Measurements from ENCODE around the gene GLTP. TPM values are rescaled to one million over a fixed set of nuclear protein-coding genes. Genes with fewer than 3 reads are reported as not detected.

The GLTP gene
- total RNA-seq, 2 experiments from 2014 or later, result 22.2 to 23.8 TPM

GRCh38 chr12:109885616-109886015 lies 5.3 kb upstream of the GLTP start:
- Mint-ChIP-seq H3K4me1 (peaks cover 52% of the 10 kb centered on the region), H3K4me3 (no peak overlapping the region), H3K27ac (no peak overlapping the region), H3K36me3 (ENCODE audit: low read depth) (no peaks in the 10 kb centered on the region), H3K27me3 (peaks cover 11% of the 10 kb centered on the region), H3K9me3 (no peaks in the 10 kb centered on the region)
- ChIA-PET CTCF (interaction anchor here (1.1 to 1.2 kb wide), 2 partner anchors 15 to 40 kb away, joined by 3 read pairs; no protein-coding TSS in a partner anchor), POLR2A (interaction anchor here (1.2 kb wide), 1 partner anchor 15 kb away, joined by 4 read pairs; the partner anchor contains the start of gene TCHP)
- DNase-seq, result no peak

DNA sequence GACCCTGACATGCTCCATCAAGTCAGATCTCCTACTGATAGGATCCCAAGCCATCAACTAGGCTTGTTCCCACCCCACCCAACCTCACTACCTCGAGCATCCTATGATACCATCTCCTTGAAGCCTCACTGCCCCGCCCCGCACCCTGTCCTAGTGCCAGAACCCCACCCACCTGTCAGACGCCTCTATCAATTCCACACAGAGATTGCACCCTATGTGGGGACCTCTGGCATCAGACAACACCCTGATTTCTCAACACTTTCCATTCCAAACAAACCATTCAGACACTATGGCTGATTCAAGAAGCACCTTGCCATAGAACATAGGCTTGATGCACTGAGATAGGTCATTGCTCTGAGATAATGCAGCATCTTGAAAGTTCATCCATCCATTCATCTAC lies 3.1 kb upstream of the GLTP start:
- ChIA-PET CTCF (interaction anchor here (1.0 kb wide), 1 partner anchor 38 kb away, joined by 3 read pairs; no protein-coding TSS in a partner anchor), POLR2A (interaction anchor here (1.0 to 2.4 kb wide), 2 partner anchors 12 to 17 kb away, joined by 3 to 10 read pairs; partner anchors contain the start of gene TCHP)
- Mint-ChIP-seq H3K9me3 (no peaks in the 10 kb centered on the region), H3K4me1 (peaks cover 53% of the 10 kb centered on the region), H3K36me3 (ENCODE audit: low read depth) (peaks cover 4% of the 10 kb centered on the region), H3K27me3 (peaks cover 11% of the 10 kb centered on the region), H3K4me3 (no peak overlapping the region), H3K27ac (no peak overlapping the region)
- no peak for DNase-seq

- Mint-ChIP-seq H3K4me3 (peak overlapping the region; percentile 5), H3K27me3 (peaks cover 11% of the 10 kb centered on the region), H3K36me3 (ENCODE audit: low read depth) (peaks cover 4% of the 10 kb centered on the region), H3K4me1 (peaks cover 52% of the 10 kb centered on the region), H3K27ac (no peak overlapping the region), H3K9me3 (no peaks in the 10 kb centered on the region)
- ChIA-PET POLR2A (interaction anchor here (0.9 to 1.6 kb wide), 2 partner anchors 7 to 19 kb away, joined by 3 to 4 read pairs; no protein-coding TSS in a partner anchor), CTCF (interaction anchor here (1.1 to 1.5 kb wide), 4 partner anchors 11 to 76 kb away, joined by 3 to 7 read pairs (median 4); no protein-coding TSS in a partner anchor)
- DNase-seq, result no peak
Measured at GRCh38 chr12:109881752-109882151, 1.4 kb upstream of the GLTP start.

- H3K27ac Mint-ChIP-seq, result peak overlapping the region; percentile 69
- CTCF ChIA-PET, result interaction anchor here (1.1 kb wide), 1 partner anchor 10 kb away, joined by 3 read pairs; no protein-coding TSS in a partner anchor
- H3K36me3 Mint-ChIP-seq (ENCODE audit: low read depth), result peaks cover 4% of the 10 kb centered on the region
- peak overlapping the region; percentile 82 for H3K4me3 Mint-ChIP-seq
- peaks cover 11% of the 10 kb centered on the region for H3K27me3 Mint-ChIP-seq
- no peak for DNase-seq
- H3K4me1 Mint-ChIP-seq, result peaks cover 56% of the 10 kb centered on the region
- no peaks in the 10 kb centered on the region for H3K9me3 Mint-ChIP-seq
- POLR2A ChIA-PET, result interaction anchor here (0.9 to 1.6 kb wide), 2 partner anchors 8 to 20 kb away, joined by 3 to 4 read pairs; no protein-coding TSS in a partner anchor
Measured at GRCh38 chr12:109880938-109881337, 597 bp upstream of the GLTP start.

DNA sequence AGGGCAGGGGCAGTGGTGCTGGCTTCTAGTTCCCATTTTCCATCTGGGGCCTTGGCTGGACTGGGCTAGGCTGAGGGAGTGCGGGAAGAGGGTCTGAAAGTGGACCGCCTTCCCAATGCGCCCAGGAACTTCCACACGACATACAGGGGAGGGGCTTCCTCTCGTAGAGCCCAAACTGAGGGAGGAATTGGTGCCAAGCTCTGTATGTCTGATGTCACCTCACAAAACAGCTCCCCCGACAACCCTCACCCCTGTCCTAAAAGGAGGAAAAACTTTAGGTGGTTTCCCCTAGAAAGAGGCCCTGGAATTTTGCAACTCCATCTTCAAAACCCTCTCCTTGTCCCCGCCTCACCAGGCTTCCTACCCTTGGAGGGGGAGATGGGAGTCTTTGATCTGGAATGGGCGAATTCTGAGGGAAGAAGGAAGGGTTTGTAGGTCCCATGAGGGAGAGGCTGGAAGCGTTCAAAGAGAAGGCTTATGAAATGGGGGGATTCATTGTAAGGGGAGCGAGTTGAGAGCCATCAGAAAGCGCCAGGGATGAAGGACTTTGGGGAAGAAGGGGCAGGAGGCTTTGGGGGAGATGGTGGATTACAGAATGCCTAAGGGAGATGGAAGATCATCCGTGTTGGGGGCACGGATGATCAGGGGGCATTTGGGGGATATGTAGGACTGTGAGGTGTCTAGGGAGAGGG lies 844 bp downstream of the GLTP start:
- H3K27me3 Mint-ChIP-seq, result peaks cover 9% of the 10 kb centered on the region
- POLR2A ChIA-PET, result interaction anchor here (1.0 to 2.8 kb wide), 4 partner anchors 9 to 22 kb away, joined by 3 to 15 read pairs (median 4); partner anchors contain the start of gene TCHP
- H3K9me3 Mint-ChIP-seq, result no peaks in the 10 kb centered on the region
- peak overlapping the region; percentile 76 for H3K27ac Mint-ChIP-seq
- no peak for DNase-seq
- H3K4me1 Mint-ChIP-seq, result peaks cover 67% of the 10 kb centered on the region
- H3K4me3 Mint-ChIP-seq, result peak overlapping the region; percentile 97
- CTCF ChIA-PET, result interaction anchor here (1.0 to 3.8 kb wide), 3 partner anchors 14 to 34 kb away, joined by 3 to 14 read pairs (median 9); no protein-coding TSS in a partner anchor
- peaks cover 4% of the 10 kb centered on the region for H3K36me3 Mint-ChIP-seq (ENCODE audit: low read depth)

DNA sequence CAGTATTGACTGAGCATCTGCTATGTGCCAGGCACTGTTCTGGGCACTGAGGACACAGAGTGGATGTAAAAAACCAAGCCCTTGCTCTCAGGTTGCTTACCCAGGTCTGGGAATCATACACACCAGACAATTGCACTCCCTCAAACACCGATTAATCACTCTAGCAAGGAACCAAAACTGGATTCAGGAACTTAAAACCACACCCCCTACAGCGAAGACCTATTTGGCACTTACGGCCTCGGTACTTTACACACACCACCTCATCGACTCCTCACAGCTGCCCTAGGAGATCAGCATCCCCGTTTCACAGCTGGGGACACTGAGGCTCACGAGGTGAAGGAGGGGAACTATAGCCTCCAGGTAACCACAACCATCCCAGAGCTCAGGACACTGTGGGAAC lies 1.6 kb downstream of the GLTP start:
- H3K4me3 Mint-ChIP-seq, result peak overlapping the region; percentile 97
- H3K4me1 Mint-ChIP-seq, result peaks cover 66% of the 10 kb centered on the region
- no peaks in the 10 kb centered on the region for H3K9me3 Mint-ChIP-seq
- POLR2A ChIA-PET, result interaction anchor here (0.9 to 2.8 kb wide), 5 partner anchors 10 to 38 kb away, joined by 3 to 15 read pairs (median 3); partner anchors contain the start of gene TCHP
- peaks cover 4% of the 10 kb centered on the region for H3K36me3 Mint-ChIP-seq (ENCODE audit: low read depth)
- H3K27me3 Mint-ChIP-seq, result peaks cover 9% of the 10 kb centered on the region
- DNase-seq, result no peak
- H3K27ac Mint-ChIP-seq, result no peak overlapping the region
- CTCF ChIA-PET, result interaction anchor here (1.0 to 3.8 kb wide), 3 partner anchors 15 to 33 kb away, joined by 3 to 14 read pairs (median 9); no protein-coding TSS in a partner anchor

GRCh38 chr12:109878247-109878625 lies 2.1 kb downstream of the GLTP start:
- Mint-ChIP-seq H3K4me1 (peaks cover 61% of the 10 kb centered on the region), H3K9me3 (no peaks in the 10 kb centered on the region), H3K27me3 (peaks cover 9% of the 10 kb centered on the region), H3K4me3 (no peak overlapping the region), H3K36me3 (ENCODE audit: low read depth) (peaks cover 4% of the 10 kb centered on the region), H3K27ac (no peak overlapping the region)
- no peak for DNase-seq
- ChIA-PET CTCF (interaction anchor here (1.5 to 3.8 kb wide), 3 partner anchors 25 to 33 kb away, joined by 9 to 14 read pairs (median 9); no protein-coding TSS in a partner anchor), POLR2A (interaction anchor here (0.9 to 2.8 kb wide), 3 partner anchors 10 to 38 kb away, joined by 3 to 15 read pairs (median 5); partner anchors contain the start of gene TCHP)

- Mint-ChIP-seq H3K27ac (no peak overlapping the region), H3K9me3 (no peaks in the 10 kb centered on the region), H3K4me3 (no peak overlapping the region), H3K4me1 (peaks cover 59% of the 10 kb centered on the region), H3K27me3 (peaks cover 7% of the 10 kb centered on the region), H3K36me3 (ENCODE audit: low read depth) (peaks cover 5% of the 10 kb centered on the region)
- ChIA-PET CTCF (interaction anchor here (1.0 to 3.8 kb wide), 3 partner anchors 12 to 32 kb away, joined by 3 to 14 read pairs (median 9); no protein-coding TSS in a partner anchor), POLR2A (interaction anchor here (0.9 to 2.8 kb wide), 3 partner anchors 24 to 403 kb away, joined by 3 to 15 read pairs (median 4); partner anchors contain the start of gene TCHP)
- DNase-seq, result no peak
Measured at GRCh38 chr12:109877504-109878246, 2.7 kb downstream of the GLTP start.

- peaks cover 53% of the 10 kb centered on the region for H3K4me1 Mint-ChIP-seq
- no peaks in the 10 kb centered on the region for H3K27me3 Mint-ChIP-seq
- peaks cover 8% of the 10 kb centered on the region for H3K36me3 Mint-ChIP-seq (ENCODE audit: low read depth)
- no peak for DNase-seq
- H3K27ac Mint-ChIP-seq, result no peak overlapping the region
- POLR2A ChIA-PET, result no interaction called here
- H3K9me3 Mint-ChIP-seq, result no peaks in the 10 kb centered on the region
- H3K4me3 Mint-ChIP-seq, result no peak overlapping the region
- CTCF ChIA-PET, result interaction anchor here (0.5 to 3.8 kb wide), 4 partner anchors 24 to 164 kb away, joined by 3 to 14 read pairs (median 4); no protein-coding TSS in a partner anchor
Measured at GRCh38 chr12:109876406-109876805, 3.9 kb downstream of the GLTP start.

DNA sequence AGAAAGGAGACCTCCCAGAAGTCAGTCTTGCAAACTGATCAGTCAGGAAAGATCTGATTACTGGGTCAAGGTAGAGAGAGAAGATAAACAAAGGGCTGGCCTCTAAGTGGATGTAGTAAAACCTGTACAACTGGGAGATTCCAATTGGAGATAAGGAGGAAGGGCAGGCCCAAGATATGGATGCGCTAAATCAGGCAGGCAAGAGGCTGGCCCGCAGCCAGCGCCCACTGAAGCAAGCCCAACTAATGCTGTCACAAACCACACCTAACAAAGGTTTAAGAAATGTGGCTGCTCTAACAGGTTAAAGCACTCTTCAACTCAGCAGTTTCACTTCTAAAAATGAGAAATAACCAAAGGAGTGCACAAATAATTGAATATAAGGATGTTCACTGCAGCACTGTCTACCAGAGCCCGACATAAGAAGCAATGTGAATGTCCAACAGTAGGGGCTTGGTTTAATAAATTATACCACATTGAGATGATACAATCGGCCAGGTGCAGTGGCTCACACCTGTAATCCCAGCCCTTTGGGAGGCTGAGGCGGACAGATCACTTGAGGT lies 4.7 kb downstream of the GLTP start:
- POLR2A ChIA-PET, result no interaction called here
- Mint-ChIP-seq H3K4me3 (no peak overlapping the region), H3K27ac (no peak overlapping the region), H3K36me3 (ENCODE audit: low read depth) (peaks cover 8% of the 10 kb centered on the region), H3K27me3 (no peaks in the 10 kb centered on the region), H3K9me3 (no peaks in the 10 kb centered on the region), H3K4me1 (peaks cover 49% of the 10 kb centered on the region)
- CTCF ChIA-PET, result interaction anchor here (0.6 kb wide), 1 partner anchor 165 kb away, joined by 5 read pairs; no protein-coding TSS in a partner anchor
- no peak for DNase-seq

DNA sequence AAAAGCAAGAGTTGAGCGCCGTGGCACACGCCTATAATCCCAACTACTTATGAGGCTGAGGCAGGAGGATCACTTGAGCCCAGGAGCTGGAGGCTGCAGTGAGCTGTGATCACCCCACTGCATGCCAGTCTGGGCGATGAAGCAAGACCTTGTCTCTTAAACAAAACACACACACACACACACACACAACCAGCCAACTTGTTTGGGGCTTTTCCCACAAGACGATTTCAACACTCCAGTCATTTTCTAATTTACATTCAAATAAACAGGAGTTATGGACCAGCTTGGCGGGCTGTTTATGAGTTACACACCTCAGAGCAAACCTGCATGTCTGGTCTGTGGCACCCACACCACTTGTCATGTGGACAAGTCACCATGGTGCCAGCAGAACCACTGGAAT lies 6.7 kb downstream of the GLTP start:
- CTCF ChIA-PET, result interaction anchor here (2.8 kb wide), 1 partner anchor 28 kb away, joined by 12 read pairs; no protein-coding TSS in a partner anchor
- DNase-seq, result no peak
- POLR2A ChIA-PET, result no interaction called here
- H3K9me3 Mint-ChIP-seq, result no peaks in the 10 kb centered on the region
- H3K27me3 Mint-ChIP-seq, result no peaks in the 10 kb centered on the region
- H3K4me1 Mint-ChIP-seq, result peaks cover 38% of the 10 kb centered on the region
- no peak overlapping the region for H3K27ac Mint-ChIP-seq
- H3K36me3 Mint-ChIP-seq (ENCODE audit: low read depth), result peaks cover 4% of the 10 kb centered on the region
- H3K4me3 Mint-ChIP-seq, result no peak overlapping the region

GRCh38 chr12:109871668-109872314 lies 8.6 kb downstream of the GLTP start:
- POLR2A ChIA-PET, result interaction anchor here (0.8 kb wide), 1 partner anchor 25 kb away, joined by 3 read pairs; no protein-coding TSS in a partner anchor
- Mint-ChIP-seq H3K9me3 (no peaks in the 10 kb centered on the region), H3K27ac (no peak overlapping the region), H3K27me3 (no peaks in the 10 kb centered on the region), H3K4me3 (no peak overlapping the region), H3K36me3 (ENCODE audit: low read depth) (peaks cover 4% of the 10 kb centered on the region), H3K4me1 (peaks cover 31% of the 10 kb centered on the region)
- no peak for DNase-seq
- CTCF ChIA-PET, result interaction anchor here (1.3 to 1.4 kb wide), 2 partner anchors 9 to 30 kb away, joined by 3 to 4 read pairs; no protein-coding TSS in a partner anchor
